ENCODE results near the gene SPDYE3.
"Not testable (repeated sequence)": the region's sequence is repeated elsewhere in the genome, so short reads cannot be mapped to it uniquely, and the experiment has no call there.

DNA sequence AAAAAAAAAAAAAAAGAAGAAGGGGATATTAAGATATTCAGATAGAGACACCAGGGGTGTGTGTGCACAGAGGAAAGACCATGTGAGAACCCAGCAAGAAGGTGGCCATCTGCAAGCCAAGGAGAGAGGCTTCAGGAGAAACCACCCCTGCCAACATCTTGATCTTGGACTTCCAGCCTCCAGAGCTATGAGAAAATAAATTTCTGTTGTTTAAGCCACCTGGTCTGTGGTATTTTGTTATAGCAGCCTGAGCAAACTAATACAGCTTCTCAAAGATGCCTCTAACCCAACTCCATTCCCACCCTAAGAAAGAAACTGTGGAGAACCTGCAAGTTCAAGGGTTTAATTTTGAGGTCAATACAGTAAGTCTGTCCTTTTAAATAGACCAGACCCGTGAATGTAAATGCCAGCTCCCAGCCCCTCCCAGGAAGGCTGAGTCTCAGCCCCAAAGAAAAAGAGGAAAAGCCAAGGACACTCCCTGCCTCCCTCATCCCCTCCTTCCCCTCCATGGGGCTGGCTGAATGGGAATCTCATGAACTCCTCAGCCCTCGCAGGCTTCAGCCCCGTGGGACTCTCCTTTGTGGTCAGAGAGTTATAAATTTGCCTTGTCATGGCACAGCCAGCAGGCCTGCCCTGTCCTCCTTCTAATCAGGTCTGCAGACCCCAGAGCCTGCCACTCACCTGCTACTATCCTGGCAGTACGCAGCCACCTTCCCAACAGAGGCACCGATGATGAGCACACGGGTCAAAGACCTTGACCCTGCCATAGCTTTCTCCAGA lies 9.5 kb upstream of the SPDYE3 start:
- TF ChIP-seq, protein P1, sequence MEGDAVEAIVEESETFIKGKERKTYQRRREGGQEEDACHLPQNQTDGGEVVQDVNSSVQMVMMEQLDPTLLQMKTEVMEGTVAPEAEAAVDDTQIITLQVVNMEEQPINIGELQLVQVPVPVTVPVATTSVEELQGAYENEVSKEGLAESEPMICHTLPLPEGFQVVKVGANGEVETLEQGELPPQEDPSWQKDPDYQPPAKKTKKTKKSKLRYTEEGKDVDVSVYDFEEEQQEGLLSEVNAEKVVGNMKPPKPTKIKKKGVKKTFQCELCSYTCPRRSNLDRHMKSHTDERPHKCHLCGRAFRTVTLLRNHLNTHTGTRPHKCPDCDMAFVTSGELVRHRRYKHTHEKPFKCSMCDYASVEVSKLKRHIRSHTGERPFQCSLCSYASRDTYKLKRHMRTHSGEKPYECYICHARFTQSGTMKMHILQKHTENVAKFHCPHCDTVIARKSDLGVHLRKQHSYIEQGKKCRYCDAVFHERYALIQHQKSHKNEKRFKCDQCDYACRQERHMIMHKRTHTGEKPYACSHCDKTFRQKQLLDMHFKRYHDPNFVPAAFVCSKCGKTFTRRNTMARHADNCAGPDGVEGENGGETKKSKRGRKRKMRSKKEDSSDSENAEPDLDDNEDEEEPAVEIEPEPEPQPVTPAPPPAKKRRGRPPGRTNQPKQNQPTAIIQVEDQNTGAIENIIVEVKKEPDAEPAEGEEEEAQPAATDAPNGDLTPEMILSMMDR (IDR thresholded peaks at IDR 0.05), result not testable (repeated sequence)
- not testable (repeated sequence) for TF ChIP-seq POLR2A (IDR thresholded peaks at IDR 0.05)

All from prostate gland (tissue), 2 donors.